HL-60 (cell line): ENCODE results near the gene FOXP1.

Source experiments
- DNase-seq, 2 experiments: peaks; one replicate each; pipeline ENCODE4 v3.0.0-alpha.2; 2010 to 2020; ENCODE audit warnings: low read depth in 1 of 2, low spot score in 1 of 2
- H3K27ac ChIP-seq: fragments of 250-450 bp; sonication (Bioruptor Pico); replicated peaks from 2 replicates; pipeline ENCODE4 v1.5.1; 2020; ENCODE audit warnings: mild to moderate bottlenecking, moderate library complexity
- H3K27me3 ChIP-seq: fragments of 250-450 bp; sonication (Bioruptor Pico); 2 replicates; pipeline ENCODE4 v1.5.1; 2021; ENCODE audit warnings: mild to moderate bottlenecking, moderate library complexity; ENCODE audit not compliant: insufficient read depth, poor library complexity, severe bottlenecking
- H3K4me3 ChIP-seq: replicated peaks from 2 replicates; pipeline ENCODE4 v1.5.1; 2011; ENCODE audit warnings: mild to moderate bottlenecking, control low read depth, low read length; ENCODE audit not compliant: insufficient read depth
- CTCF ChIP-seq: IDR thresholded peaks from one replicate; pipeline ENCODE4 v1.5.1; 2011; ENCODE audit warnings: low read length, control low read depth, inconsistent platforms; ENCODE audit not compliant: insufficient read depth
- GABPA ChIP-seq: IDR thresholded peaks from 2 replicates; pipeline ENCODE4 v1.6.1; 2012; ENCODE audit warnings: low read depth
- POLR2AphosphoS5 ChIP-seq: IDR thresholded peaks from 2 replicates; pipeline ENCODE4 v1.6.1; 2012; ENCODE audit warnings: low read depth
- SPI1 ChIP-seq: IDR thresholded peaks from 2 replicates; pipeline ENCODE4 v1.6.1; 2012; ENCODE audit warnings: low read depth, mild to moderate bottlenecking, borderline replicate concordance
- TF ChIP-seq, protein P1 (sequence below): IDR thresholded peaks from 2 replicates; pipeline ENCODE4 v1.6.1; 2012; ENCODE audit warnings: low read depth; ENCODE audit not compliant: insufficient replicate concordance

FOXP1 gene

GRCh38 chr3:71456826-71457225 lies 126.7 kb downstream of the FOXP1 start:
- no peak overlapping the region for H3K4me3 ChIP-seq
- no peak for DNase-seq
- no peaks in the 10 kb centered on the region for H3K27me3 ChIP-seq
- peak overlapping the region; percentile 42 for H3K27ac ChIP-seq
- TF ChIP-seq SPI1 (no peak), GABPA (no peak), POLR2AphosphoS5 (no peak), CTCF (no peak)
- TF ChIP-seq, protein P1, sequence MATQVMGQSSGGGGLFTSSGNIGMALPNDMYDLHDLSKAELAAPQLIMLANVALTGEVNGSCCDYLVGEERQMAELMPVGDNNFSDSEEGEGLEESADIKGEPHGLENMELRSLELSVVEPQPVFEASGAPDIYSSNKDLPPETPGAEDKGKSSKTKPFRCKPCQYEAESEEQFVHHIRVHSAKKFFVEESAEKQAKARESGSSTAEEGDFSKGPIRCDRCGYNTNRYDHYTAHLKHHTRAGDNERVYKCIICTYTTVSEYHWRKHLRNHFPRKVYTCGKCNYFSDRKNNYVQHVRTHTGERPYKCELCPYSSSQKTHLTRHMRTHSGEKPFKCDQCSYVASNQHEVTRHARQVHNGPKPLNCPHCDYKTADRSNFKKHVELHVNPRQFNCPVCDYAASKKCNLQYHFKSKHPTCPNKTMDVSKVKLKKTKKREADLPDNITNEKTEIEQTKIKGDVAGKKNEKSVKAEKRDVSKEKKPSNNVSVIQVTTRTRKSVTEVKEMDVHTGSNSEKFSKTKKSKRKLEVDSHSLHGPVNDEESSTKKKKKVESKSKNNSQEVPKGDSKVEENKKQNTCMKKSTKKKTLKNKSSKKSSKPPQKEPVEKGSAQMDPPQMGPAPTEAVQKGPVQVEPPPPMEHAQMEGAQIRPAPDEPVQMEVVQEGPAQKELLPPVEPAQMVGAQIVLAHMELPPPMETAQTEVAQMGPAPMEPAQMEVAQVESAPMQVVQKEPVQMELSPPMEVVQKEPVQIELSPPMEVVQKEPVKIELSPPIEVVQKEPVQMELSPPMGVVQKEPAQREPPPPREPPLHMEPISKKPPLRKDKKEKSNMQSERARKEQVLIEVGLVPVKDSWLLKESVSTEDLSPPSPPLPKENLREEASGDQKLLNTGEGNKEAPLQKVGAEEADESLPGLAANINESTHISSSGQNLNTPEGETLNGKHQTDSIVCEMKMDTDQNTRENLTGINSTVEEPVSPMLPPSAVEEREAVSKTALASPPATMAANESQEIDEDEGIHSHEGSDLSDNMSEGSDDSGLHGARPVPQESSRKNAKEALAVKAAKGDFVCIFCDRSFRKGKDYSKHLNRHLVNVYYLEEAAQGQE: no peak

DNA sequence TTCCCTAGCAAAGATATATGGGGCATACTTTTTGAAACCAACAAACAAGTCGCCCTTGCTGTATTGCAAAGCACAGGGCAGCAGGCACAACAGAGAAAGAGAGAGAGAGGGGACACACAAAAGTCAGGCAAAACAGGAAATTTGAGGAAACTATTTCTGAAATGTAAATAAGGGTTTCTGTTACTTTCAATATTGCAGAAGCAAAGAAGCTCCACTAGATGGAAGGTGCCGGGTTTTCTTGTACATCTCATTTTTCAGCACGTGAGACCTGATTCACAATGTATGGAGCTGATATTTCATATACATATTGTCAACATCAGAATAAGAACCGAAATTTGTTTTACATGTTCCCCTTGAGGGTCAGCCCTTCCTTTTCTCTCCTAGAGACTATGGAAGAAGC lies 127.4 kb downstream of the FOXP1 start:
- H3K27me3 ChIP-seq: no peaks in the 10 kb centered on the region
- TF ChIP-seq POLR2AphosphoS5 (no peak), GABPA (no peak), SPI1 (no peak), CTCF (no peak)
- TF ChIP-seq, protein P1: no peak
- H3K27ac ChIP-seq: peak overlapping the region; percentile 42
- no peak overlapping the region for H3K4me3 ChIP-seq
- DNase-seq: peak in 1 of 2 experiments; percentile 38

GRCh38 chr3:71454512-71455403 lies 128.8 kb downstream of the FOXP1 start:
- no peak for DNase-seq
- TF ChIP-seq SPI1: no peak
- TF ChIP-seq POLR2AphosphoS5: no peak
- TF ChIP-seq CTCF: no peak
- TF ChIP-seq GABPA: no peak
- TF ChIP-seq, protein P1: no peak
- no peak overlapping the region for H3K4me3 ChIP-seq
- no peaks in the 10 kb centered on the region for H3K27me3 ChIP-seq
- H3K27ac ChIP-seq: no peak overlapping the region
